Keratinocyte (primary cell): ENCODE measurements around the gene EMX2. TPM values are rescaled to one million over a fixed set of nuclear protein-coding genes. Genes with fewer than 3 reads are reported as not detected.

ENCODE experiments used
- DNase-seq: peaks from one replicate; pipeline ENCODE4 v3.0.0-alpha.2; 2011; ENCODE audit warnings: low read depth, missing footprints, low spot score
- FAIRE-seq: peaks from 2 replicates; lab custom pipeline; 2011; peaks lifted over from hg19 to GRCh38; lab: Jason Lieb, UNC
- H2AFZ ChIP-seq: 2 replicates; pipeline ENCODE4 v1.6.0; 2012; ENCODE audit warnings: low read length, control low read depth, inconsistent platforms; ENCODE audit not compliant: control insufficient read depth
- H3K27ac ChIP-seq: 2 replicates; pipeline ENCODE4 v1.5.1; 2011; ENCODE audit warnings: low read length; ENCODE audit not compliant: control insufficient read depth, insufficient read depth
- H3K27me3 ChIP-seq: 3 replicates; pipeline ENCODE4 v1.6.0; 2011; ENCODE audit warnings: low read length; ENCODE audit not compliant: control insufficient read depth, insufficient read depth; ENCODE audit errors: extremely low read depth
- H3K36me3 ChIP-seq, 2 experiments: 2 replicates in 1 of 2; 3 replicates in 1 of 2; pipeline ENCODE4 v1.5.1; 2011; ENCODE audit warnings: low read length in 2 of 2, mild to moderate bottlenecking in 1 of 2; ENCODE audit not compliant: control insufficient read depth in 2 of 2, insufficient read depth in 2 of 2; ENCODE audit errors: extremely low read depth in 1 of 2
- H3K4me1 ChIP-seq: 3 replicates; pipeline ENCODE4 v1.5.1; 2011; ENCODE audit warnings: low read length; ENCODE audit not compliant: control insufficient read depth, insufficient read depth; ENCODE audit errors: extremely low read depth
- H3K4me2 ChIP-seq: 3 replicates; pipeline ENCODE4 v1.6.0; 2011; ENCODE audit warnings: low read depth, low read length; ENCODE audit not compliant: control insufficient read depth, insufficient read depth; ENCODE audit errors: extremely low read depth
- H3K4me3 ChIP-seq, 3 experiments: fragments of 200-600 bp in 1 of 3; sonication (generic) in 1 of 3; 2 replicates in 2 of 3; 3 replicates in 1 of 3; pipeline ENCODE4 v1.5.1; 2011 to 2016; ENCODE audit warnings: low read length in 3 of 3, mild to moderate bottlenecking in 3 of 3, control low read depth in 2 of 3, inconsistent platforms in 1 of 3, low read depth in 1 of 3, mixed read lengths in 1 of 3, mixed run types in 1 of 3, moderate library complexity in 1 of 3; ENCODE audit not compliant: control insufficient read depth in 2 of 3, insufficient read depth in 2 of 3; ENCODE audit errors: extremely low read depth in 1 of 3
- H3K79me2 ChIP-seq: 2 replicates; pipeline ENCODE4 v1.6.0; 2012; ENCODE audit warnings: low read length; ENCODE audit not compliant: control insufficient read depth, insufficient read depth
- H3K9ac ChIP-seq: 3 replicates; pipeline ENCODE4 v1.6.0; 2011; ENCODE audit warnings: low read length; ENCODE audit not compliant: control insufficient read depth, insufficient read depth; ENCODE audit errors: extremely low read depth
- H3K9me1 ChIP-seq: 3 replicates; pipeline ENCODE4 v1.6.0; 2011; ENCODE audit warnings: low read length; ENCODE audit not compliant: control insufficient read depth, insufficient read depth; ENCODE audit errors: extremely low read depth
- H3K9me3 ChIP-seq: 2 replicates; pipeline ENCODE4 v1.5.1; 2012; ENCODE audit warnings: low read depth, low read length; ENCODE audit not compliant: control insufficient read depth
- H4K20me1 ChIP-seq: 3 replicates; pipeline ENCODE4 v1.6.0; 2011; ENCODE audit warnings: low read length; ENCODE audit not compliant: control insufficient read depth, insufficient read depth; ENCODE audit errors: extremely low read depth
- CTCF ChIP-seq, 3 experiments: IDR thresholded peaks in 1 of 3; conservative IDR thresholded peaks in 1 of 3; optimal IDR thresholded peaks in 1 of 3; 2 replicates in 2 of 3; 3 replicates in 1 of 3; pipeline versions ENCODE3 to v1.5.1; 2011; ENCODE audit warnings: low read length in 3 of 3, mild to moderate bottlenecking in 3 of 3, moderate library complexity in 2 of 3, control low read depth in 1 of 3, inconsistent platforms in 1 of 3; ENCODE audit not compliant: insufficient read depth in 2 of 3; ENCODE audit errors: extremely low read depth in 1 of 3
- EZH2 ChIP-seq: IDR thresholded peaks from one replicate; pipeline ENCODE4 v1.6.1; 2012; ENCODE audit warnings: inconsistent platforms, mild to moderate bottlenecking, low read length, moderate library complexity
- dilution Hi-C: fragments of 300-500 bp; cut with MboI; formaldehyde crosslinking; loops from one replicate; pipeline ENCODE4 v1.7.0; 2020; ENCODE audit warnings: low sequenced_read_pairs; ENCODE audit not compliant: extremely low pct_ligation_motif_present
- polyA plus RNA-seq, 5 experiments: library from polyadenylated mRNA; depleted of rRNA in 3 of 5; stranded (reverse) in 3 of 5; stranded (forward) in 1 of 5; unstranded in 1 of 5; fragments of >200 nt; gene quantifications; 1 replicate in 1 of 5; 2 replicates in 3 of 5; 3 replicates in 1 of 5; pipeline versions ENCODE4 v1.2.1 to v1.2.3, GENCODE V29; 2011 to 2012; ENCODE audit warnings: missing spikeins in 2 of 5, low read depth in 1 of 5, low replicate concordance in 1 of 5

EMX2 gene
- polyA plus RNA-seq, 1 donor (not counting 4 experiments of a cell fraction or from before 2014, with no cell fraction given), result 2.8 TPM

- Histone ChIP-seq H3K36me3 (no peaks in the 10 kb centered on the region), H3K27ac (no peak overlapping the region), H3K9ac (no peak overlapping the region), H4K20me1 (no peaks in the 10 kb centered on the region), H3K79me2 (no peaks in the 10 kb centered on the region), H3K4me2 (no peak overlapping the region), H3K9me3 (no peaks in the 10 kb centered on the region), H3K4me1 (peaks cover 10% of the 10 kb centered on the region), H3K27me3 (peaks cover 8% of the 10 kb centered on the region), H3K4me3 (no peak overlapping the region), H2AFZ (no peak overlapping the region), H3K9me1 (no peaks in the 10 kb centered on the region)
- DNase-seq, result no peak
- FAIRE-seq, result no peak
- dilution Hi-C loops, result no loop called here
- TF ChIP-seq CTCF (optimal IDR thresholded peaks at IDR 0.05 in 1 of 3, IDR thresholded peaks at IDR 0.05 in 1 of 3, conservative IDR thresholded peaks at IDR 0.05 in 1 of 3; ENCODE audit: extremely low read depth in 1 of 3, insufficient read depth in 2 of 3, low read length in 3 of 3), result no peak
- no peak for TF ChIP-seq EZH2
These were observed 6.3 kb upstream of the EMX2 start for GRCh38 chr10:117536072-117536865.

- no peaks in the 10 kb centered on the region for H4K20me1 ChIP-seq
- H3K9me1 ChIP-seq, result no peaks in the 10 kb centered on the region
- H3K4me3 ChIP-seq, result no peak overlapping the region
- H3K27me3 ChIP-seq, result peaks cover 2% of the 10 kb centered on the region
- no peak overlapping the region for H3K9ac ChIP-seq
- no peaks in the 10 kb centered on the region for H3K36me3 ChIP-seq
- FAIRE-seq, result no peak
- TF ChIP-seq CTCF (optimal IDR thresholded peaks at IDR 0.05 in 1 of 3, IDR thresholded peaks at IDR 0.05 in 1 of 3, conservative IDR thresholded peaks at IDR 0.05 in 1 of 3; ENCODE audit: extremely low read depth in 1 of 3, insufficient read depth in 2 of 3, low read length in 3 of 3) (no peak), EZH2 (no peak)
- peak overlapping the region; percentile 29 for H3K4me2 ChIP-seq
- DNase-seq, result no peak
- peak overlapping the region; percentile 14 for H2AFZ ChIP-seq
- peaks cover 10% of the 10 kb centered on the region for H3K4me1 ChIP-seq
- H3K79me2 ChIP-seq, result no peaks in the 10 kb centered on the region
- no peaks in the 10 kb centered on the region for H3K9me3 ChIP-seq
- H3K27ac ChIP-seq, result no peak overlapping the region
- dilution Hi-C loops, result no loop called here
These were observed 5.6 kb upstream of the EMX2 start for GRCh38 chr10:117536866-117537435.
